ENCODE data around the gene LDHAL6B.

The LDHAL6B gene

GRCh38 chr15:59251001-59251845 lies 44.6 kb downstream of the LDHAL6B start:
- DNase-seq (ENCODE audit: low read depth in 2 of 2), result no peak

GRCh38 chr15:59252137-59252536 lies 45.5 kb downstream of the LDHAL6B start:
- no peak for DNase-seq (ENCODE audit: low read depth in 2 of 2)

- DNase-seq (ENCODE audit: low read depth in 2 of 2), result peak in 1 of 2 donors; percentile 17
These were observed 49.2 kb downstream of the LDHAL6B start for GRCh38 chr15:59255680-59256336.

GRCh38 chr15:59256482-59256881 lies 49.8 kb downstream of the LDHAL6B start:
- no peak for DNase-seq (ENCODE audit: low read depth in 2 of 2)

- DNase-seq (ENCODE audit: low read depth in 2 of 2), result no peak
These were observed 50.5 kb downstream of the LDHAL6B start for GRCh38 chr15:59257140-59257539.

Measured in stimulated activated CD8-positive, alpha-beta memory T cell treated with anti-CD3 and anti-CD28 coated beads, Interleukin-7, amount 100 ng/mL, for 4 hours (primary cell).